ENCODE measurements around the gene AQP12B. TPM values are rescaled to one million over a fixed set of nuclear protein-coding genes. Genes with fewer than 3 reads are reported as not detected.

Gene AQP12B
- polyA plus RNA-seq, 1 donor from 2014 or later = not detected

- no peak for TF ChIP-seq POLR2AphosphoS5 (IDR thresholded peaks at IDR 0.05)
- TF ChIP-seq EZH2 (IDR thresholded peaks at IDR 0.05; ENCODE audit: borderline replicate concordance, insufficient read depth, low read length, poor library complexity, severe bottlenecking) = no peak
- TF ChIP-seq RAD21 (conservative IDR thresholded peaks at IDR 0.05) = no peak
- TF ChIP-seq EP300 (conservative IDR thresholded peaks at IDR 0.05; ENCODE audit: poor library complexity, severe bottlenecking) = no peak
These were observed 51.7 kb downstream of the AQP12B start (continued) for GRCh38 chr2:240630771-240631547.

GRCh38 chr2:240629968-240630770 is 52.5 kb downstream of the AQP12B start:
- H3K9me2 ChIP-seq (ENCODE audit: insufficient read depth, low read length) = no peaks in the 10 kb centered on the region
- no peaks in the 10 kb centered on the region for H3K36me3 ChIP-seq (ENCODE audit: insufficient read depth, low read length)
- H3K4me2 ChIP-seq (ENCODE audit: low read length) = no peak overlapping the region
- H3K4me3 ChIP-seq (ENCODE audit: low read length) = no peak overlapping the region
- TF ChIP-seq REST (IDR thresholded peaks at IDR 0.05; ENCODE audit: borderline replicate concordance) (no peak), MXI1 (conservative IDR thresholded peaks at IDR 0.05; ENCODE audit: poor library complexity, severe bottlenecking) (no peak), CTCF (IDR thresholded peaks at IDR 0.05; ENCODE audit: poor library complexity, severe bottlenecking) (no peak), POLR2AphosphoS5 (IDR thresholded peaks at IDR 0.05) (no peak), SMC3 (conservative IDR thresholded peaks at IDR 0.05; ENCODE audit: poor library complexity) (no peak), EZH2 (IDR thresholded peaks at IDR 0.05; ENCODE audit: borderline replicate concordance, insufficient read depth, low read length, poor library complexity, severe bottlenecking) (no peak), RAD21 (conservative IDR thresholded peaks at IDR 0.05) (no peak), EP300 (conservative IDR thresholded peaks at IDR 0.05; ENCODE audit: poor library complexity, severe bottlenecking) (no peak), TAF1 (IDR thresholded peaks at IDR 0.05; ENCODE audit: low read depth) (no peak)
- no peaks in the 10 kb centered on the region for H3K9me3 ChIP-seq (ENCODE audit: low read length)
- no peak overlapping the region for H3K9ac ChIP-seq (ENCODE audit: low read length)
- no peaks in the 10 kb centered on the region for H4K20me1 ChIP-seq (ENCODE audit: insufficient read depth)
- no peaks in the 10 kb centered on the region for H3F3A ChIP-seq (ENCODE audit: insufficient read depth, low read length, poor library complexity, severe bottlenecking)
- no peaks in the 10 kb centered on the region for H3K27me3 ChIP-seq (ENCODE audit: insufficient read depth, low read depth, low read length)
- H2AFZ ChIP-seq (ENCODE audit: low read depth, low read length) = no peak overlapping the region
- H3K79me2 ChIP-seq (replicated peaks; ENCODE audit: insufficient read depth, low read length) = no peaks in the 10 kb centered on the region
- H3K27ac ChIP-seq (ENCODE audit: low read length) = no peak overlapping the region
